ENCODE data around the gene SPOCK1. TPM values are rescaled to one million over a fixed set of nuclear protein-coding genes. Genes with fewer than 3 reads are reported as not detected.

The SPOCK1 gene
- polyA plus RNA-seq, 4 donors = 6.4 to 11.5 (median 10.0) TPM

DNA sequence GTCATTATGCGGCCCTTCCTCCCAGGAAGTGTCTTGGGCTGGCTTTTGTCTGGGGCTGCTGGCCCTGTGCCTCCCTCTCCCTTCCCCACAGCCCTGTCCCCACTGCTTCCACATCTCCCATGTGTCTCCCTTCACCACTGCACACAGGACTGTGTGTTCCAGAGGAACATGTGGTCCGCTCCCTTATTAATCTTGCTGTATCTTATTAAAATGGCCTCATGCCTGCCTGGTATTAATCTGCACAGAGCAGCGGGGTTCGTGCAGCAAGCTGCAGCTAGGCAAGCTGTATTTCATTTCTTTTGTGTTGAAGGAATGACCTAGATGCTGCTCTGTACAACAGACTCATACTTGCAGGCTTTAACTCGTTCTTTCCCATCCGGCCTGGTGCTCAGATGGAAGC lies 130.5 kb downstream of the SPOCK1 start:
- no peak for DNase-seq (ENCODE audit: low read depth in 4 of 4, low spot score in 2 of 4)

DNA sequence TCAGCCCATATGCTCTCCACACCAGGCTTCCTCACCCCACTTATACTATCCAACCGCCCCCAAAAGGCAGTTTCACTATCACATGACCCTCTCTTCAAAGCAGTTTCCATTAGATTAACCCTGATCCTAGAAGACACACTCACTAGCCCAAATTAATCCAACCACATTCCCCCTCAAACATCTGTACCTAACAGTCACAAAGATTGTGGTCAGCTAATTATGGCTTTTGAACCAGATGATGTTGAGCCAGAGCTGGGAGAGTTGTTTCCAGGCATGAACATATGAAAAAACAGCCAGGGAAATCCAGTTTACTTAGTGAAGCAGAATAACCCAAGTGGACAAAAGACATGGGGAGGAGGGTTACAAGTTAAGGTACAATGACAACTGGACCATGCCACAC lies 131.2 kb downstream of the SPOCK1 start:
- DNase-seq (ENCODE audit: low read depth in 4 of 4, low spot score in 2 of 4) = no peak

DNA sequence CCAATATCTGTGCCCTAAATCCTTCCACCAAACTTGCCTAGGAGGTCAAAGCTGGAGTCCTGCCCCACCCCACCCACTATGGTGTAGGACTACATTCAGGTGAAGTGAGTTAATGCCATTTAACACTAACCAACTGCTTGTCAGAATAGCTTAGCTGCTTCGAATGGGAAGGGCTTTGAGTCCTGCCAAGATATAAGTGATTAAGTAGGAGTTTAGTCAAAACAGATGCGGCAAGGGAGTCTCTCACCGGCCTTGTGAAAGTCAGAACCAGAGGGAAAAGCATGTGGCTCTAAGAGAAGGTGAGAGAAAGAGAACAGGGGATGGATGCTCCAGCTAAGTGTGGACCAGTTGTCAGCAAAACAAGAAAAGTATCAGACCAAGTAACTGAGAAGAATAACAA lies 132.6 kb downstream of the SPOCK1 start:
- no peak for DNase-seq (ENCODE audit: low read depth in 4 of 4, low spot score in 2 of 4)

DNA sequence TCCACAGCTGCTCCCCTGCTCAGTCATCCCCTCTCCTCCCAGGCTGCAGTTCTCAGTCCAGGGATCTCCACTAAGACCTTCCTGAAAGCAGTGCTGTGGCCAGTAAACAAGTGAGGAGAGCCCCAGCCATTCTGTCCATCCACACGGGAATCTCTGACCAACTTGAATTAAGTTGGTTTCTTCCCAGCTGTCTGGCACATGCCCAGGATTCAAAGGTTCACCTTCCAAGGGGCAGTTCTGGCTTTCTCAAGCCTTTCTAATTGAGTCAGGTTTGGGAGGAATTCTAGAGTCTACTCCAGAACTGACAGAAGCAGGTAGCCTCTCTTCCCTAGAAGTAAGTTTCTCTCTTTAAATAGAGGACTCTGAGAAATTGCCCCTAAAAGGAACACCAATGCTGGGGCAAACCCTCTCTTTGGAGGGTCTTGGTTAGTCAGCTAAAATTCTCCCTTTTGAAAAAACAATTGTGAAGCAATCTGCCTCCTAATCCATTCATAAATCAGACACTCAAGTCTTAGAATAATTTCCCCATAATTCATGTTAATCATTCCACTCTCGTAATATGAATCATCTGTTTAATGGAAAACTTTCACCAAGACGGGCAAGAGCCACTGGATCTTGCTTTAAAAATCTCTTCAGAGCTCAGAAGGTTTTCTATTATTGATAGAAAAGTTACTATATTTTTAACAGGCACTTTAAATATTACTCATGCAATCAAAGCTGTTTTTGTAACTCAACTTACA lies 133.8 kb downstream of the SPOCK1 start:
- no peak for DNase-seq (ENCODE audit: low read depth in 4 of 4, low spot score in 2 of 4)

DNA sequence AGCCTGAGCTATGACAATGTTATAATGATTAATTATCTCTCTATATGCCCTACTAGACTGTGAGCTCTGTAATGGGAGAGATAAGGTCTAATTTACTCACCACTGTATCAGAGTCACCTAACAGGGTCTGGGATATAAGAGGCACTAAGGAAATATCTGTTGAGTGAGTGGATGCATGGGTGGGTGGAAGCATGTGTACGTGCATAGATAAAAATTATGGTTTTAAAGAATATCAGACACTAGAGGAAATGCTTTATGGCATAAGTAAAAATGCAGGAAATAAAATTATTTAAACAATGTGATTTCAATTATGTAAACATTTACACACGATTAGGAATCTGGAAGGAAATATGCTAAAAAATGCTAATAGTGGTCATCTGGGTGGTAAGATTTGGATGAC lies 137.8 kb downstream of the SPOCK1 start:
- no peak for DNase-seq (ENCODE audit: low read depth in 4 of 4, low spot score in 2 of 4)

DNA sequence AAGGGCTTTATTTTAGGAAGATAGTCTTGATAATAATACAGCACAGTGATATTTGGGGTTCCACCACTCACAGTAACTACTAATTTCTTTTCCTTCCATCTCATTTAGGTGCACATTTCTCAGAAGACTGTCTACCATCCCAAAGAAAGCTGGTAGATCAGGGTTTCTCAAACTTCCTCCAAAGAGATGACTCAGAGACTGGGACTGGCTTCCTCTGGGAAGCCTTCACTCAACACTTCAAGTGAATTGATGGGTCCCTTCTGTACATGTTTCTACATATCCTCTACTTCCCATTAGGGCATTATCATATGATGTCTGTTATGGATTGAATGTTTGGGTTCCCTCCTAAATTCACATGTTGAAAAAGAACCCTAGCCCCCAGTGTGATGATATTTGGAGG lies 138.5 kb downstream of the SPOCK1 start:
- DNase-seq (ENCODE audit: low read depth in 4 of 4, low spot score in 2 of 4) = no peak

DNA sequence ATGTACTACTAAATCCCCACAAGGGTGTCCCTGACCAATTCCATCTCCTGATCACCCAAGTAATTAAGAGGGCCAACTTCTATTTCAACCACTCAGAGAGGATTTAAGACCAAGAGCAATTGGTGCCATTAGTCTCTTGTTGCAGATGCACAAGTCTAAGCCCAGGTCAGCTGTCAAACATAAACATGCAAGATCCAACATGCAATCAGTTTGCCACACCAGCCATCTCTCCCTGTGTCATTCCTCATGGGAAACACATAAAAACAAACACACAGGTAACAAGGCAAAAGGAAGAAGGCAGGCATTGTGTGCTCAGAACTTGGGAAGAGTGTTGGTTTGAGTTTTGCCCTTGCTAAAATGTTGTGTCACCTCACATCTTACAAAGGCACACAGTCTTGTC lies 139.2 kb downstream of the SPOCK1 start:
- no peak for DNase-seq (ENCODE audit: low read depth in 4 of 4, low spot score in 2 of 4)

DNA sequence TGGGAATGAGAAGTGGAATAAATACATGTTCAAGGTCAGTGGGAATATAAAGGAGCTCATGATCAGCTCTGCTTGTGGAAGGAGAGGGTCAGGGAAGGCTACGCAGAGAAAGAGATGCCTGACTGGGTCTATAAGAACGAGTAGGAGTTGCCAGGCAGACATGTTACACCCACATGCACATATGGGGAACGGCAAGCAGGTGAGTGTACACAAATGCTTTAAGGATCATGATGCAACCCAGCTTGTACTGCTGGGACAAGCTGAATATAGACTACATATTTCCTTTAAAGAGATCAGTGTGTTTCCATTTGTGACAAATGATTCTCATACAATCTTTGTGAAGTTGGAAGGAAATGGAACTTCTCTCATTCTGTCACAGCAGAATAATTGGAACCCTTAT lies 141.7 kb downstream of the SPOCK1 start:
- no peak for DNase-seq (ENCODE audit: low read depth in 4 of 4, low spot score in 2 of 4)

DNA sequence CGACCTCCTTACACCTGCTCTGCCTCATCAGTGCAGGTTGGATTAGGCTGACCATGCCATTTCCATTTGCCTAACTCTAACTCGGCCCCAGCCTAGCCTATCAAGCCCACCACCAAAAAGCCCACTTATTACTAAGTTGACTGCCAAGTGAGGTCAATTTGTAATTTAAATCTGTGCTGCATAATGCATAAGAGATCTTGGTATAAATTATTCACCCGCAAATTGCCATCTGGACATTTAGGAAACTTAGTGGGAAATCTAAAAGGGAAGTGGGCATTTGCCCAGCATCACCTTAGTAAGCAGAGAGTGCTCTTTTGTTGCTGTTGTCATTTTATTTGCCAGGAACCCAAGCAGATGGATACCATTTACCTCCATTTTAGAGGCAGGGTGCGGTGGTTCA lies 143.0 kb downstream of the SPOCK1 start:
- DNase-seq (ENCODE audit: low read depth in 4 of 4, low spot score in 2 of 4) = no peak

DNA sequence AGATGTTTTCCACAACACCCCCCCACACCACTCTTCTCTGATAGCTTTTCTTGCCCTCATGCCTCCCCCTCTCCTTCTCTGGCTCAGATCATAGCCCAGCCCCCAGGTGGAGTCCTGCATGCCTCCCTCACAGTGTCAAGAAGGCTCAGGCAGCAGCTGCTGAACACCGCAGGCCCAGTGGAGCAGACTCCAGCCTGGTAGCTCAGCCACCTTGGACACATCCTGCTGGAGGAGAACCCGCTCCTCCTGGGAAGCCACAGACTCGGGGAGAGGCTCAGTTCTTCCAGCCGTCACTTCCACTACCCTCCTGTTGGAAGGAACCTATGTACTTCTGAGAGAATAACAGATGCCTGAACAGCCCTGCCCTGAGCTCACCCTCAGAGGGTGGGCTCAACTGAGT lies 143.4 kb downstream of the SPOCK1 start:
- DNase-seq (ENCODE audit: low read depth in 4 of 4, low spot score in 2 of 4) = no peak

DNA sequence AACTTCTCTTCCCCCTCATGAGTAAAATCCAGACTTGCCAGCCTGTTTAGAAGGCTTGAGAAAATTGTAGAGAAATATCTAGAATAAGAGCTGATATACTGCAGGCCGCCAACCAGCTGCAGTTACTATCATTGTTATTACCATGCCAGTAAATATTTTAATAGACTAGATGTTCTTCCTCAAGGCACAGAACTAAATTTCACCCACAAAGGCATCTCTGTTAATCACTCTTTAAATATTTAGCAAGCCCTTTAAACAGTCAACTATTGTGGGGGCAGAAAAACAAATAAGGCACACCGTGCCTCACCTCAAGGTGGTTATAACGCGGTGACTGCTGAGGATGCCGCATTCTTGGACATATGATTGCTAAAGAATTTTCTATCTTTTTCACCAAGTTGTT lies 147.0 kb downstream of the SPOCK1 start:
- no peak for DNase-seq (ENCODE audit: low read depth in 4 of 4, low spot score in 2 of 4)

DNA sequence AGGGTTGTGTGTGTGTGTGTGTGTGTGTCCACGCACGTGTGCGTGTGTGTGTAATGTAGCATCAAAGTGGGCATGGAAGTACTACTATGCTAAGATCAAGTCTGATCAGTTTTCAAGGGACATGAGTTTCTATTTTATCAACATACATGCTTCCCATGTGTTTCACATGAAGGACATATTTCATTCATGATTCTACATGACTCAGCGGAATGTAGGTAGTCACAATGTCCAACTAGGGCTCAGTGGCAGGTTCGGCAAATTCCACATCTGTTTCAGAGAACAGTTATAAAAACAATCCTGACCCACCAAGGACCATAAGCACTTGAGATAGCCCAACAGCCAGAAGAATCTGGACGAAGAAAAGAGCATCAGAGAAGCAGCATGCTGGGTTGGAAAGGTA lies 148.3 kb downstream of the SPOCK1 start:
- DNase-seq (ENCODE audit: low read depth in 4 of 4, low spot score in 2 of 4) = no peak

DNA sequence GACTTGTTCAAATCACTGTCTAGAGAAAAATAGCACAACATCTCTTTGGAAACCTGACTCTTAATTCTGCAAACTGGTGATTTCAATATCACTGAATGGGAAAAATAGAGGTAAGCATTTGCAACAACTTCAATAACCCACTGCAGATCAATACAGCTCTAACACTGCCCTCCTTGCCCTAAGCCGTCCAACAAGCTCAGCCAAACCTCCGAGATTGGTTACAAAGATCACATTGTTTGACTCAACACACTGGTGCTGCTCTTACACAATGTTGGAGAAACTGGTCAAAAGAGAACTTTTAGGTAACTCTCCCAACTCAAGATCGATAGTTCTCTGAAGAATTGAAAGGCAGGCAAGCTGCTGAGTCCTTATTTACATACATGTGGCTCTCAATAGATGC lies 150.4 kb downstream of the SPOCK1 start:
- DNase-seq (ENCODE audit: low read depth in 4 of 4, low spot score in 2 of 4) = no peak

DNA sequence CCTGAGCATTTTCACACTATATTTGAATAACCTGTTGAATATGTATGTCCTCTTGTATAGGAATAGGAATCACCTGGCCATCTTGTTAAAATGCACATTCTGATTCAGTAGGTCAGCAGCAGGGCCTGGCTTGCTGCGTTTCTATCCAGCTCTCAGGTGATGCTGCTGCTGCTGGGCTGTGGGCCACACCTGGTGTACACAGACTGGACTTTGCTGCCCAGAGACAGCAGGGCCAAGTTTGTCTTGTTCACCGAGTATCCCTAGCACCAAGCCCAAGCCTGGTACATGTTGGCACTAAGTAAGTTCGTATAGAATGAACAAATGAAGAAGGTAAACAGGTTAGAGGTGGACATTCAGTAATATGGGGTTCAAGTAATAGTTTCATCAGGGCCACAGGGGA lies 151.3 kb downstream of the SPOCK1 start:
- DNase-seq (ENCODE audit: low read depth in 4 of 4, low spot score in 2 of 4) = no peak

DNA sequence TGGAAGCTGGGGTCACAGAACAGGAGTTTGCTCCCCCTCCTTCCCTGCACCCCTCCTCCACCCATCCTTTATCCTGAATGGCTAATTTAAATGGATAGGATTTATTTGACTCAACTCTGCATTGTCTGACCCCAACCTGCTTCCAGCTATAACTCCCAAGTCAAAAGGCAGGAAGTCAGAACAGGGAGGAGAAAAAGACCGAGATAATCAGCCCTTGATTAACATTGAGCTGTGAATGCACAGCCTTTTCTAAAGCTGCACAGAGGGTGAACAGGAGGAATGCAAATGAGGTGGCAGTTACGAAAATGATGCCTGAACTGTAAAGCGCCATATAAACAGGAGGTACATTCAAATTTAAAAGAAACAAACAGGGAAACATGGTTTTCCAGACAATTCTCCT lies 152.8 kb downstream of the SPOCK1 start:
- DNase-seq (ENCODE audit: low read depth in 4 of 4, low spot score in 2 of 4) = no peak

DNA sequence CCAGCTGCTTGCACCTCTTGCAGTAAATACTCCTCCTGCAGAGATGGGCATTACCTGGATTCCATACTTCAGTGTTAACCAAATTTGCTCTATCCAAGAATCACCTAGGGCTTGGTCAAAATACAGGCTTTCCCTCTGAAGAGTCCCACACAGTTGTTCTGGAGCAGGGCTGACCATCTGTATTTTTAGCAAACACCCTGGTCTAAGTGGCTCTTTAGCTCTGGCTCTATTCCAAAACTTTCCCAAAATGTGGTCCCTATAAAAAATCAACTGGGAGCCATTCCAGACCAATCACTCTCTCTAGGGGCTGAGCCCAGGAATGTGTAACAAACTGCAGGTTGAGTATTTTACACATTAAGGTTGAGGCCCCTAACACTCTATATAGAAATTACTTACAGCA lies 153.7 kb downstream of the SPOCK1 start:
- no peak for DNase-seq (ENCODE audit: low read depth in 4 of 4, low spot score in 2 of 4)

DNA sequence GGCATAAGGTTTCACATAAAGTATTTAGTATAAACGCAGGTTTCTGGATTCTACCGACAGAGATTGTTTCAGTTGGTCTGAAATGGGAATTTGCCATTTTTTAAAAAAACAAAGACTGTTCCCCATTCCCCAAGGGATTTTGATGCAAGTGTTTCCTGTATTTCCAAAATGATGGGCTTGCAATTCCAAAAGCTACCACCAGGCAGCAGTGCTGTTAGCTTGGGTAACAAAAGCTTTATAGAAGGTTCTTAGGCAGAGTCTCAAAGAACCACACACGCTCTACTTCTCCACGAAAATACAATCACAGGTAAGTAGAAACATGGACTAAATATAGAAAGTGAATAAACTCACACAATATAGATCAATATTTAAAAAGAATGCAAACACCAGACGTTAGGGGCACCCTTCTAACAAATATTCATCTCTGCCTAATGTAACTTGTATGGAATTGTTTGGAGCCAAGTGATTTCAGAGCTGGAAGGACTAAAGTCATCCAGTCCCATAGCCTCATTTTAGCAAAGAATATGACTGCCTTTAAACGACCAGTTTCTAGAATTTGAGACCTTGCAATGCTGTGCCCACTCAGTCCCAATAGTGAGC lies 154.3 kb downstream of the SPOCK1 start:
- no peak for DNase-seq (ENCODE audit: low read depth in 4 of 4, low spot score in 2 of 4)

DNA sequence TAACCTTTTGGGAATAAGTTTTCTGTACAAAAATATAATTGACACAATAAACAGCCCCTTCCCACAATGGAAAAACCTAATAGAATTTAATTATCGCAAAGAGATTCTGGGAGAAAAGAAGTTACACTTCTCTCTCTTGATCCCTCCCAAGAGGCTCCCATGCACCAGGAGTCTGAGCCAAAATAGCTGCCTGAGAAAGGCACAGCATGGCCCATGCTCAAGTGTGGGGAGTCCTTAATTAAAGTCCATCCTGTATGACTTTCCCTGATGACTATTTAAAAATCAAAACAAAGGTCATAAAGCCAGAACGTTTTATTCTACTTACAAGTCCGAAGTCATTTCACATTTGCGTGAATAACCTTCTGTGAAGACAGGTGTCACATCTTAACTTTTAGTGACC lies 155.1 kb downstream of the SPOCK1 start:
- no peak for DNase-seq (ENCODE audit: low read depth in 4 of 4, low spot score in 2 of 4)

DNA sequence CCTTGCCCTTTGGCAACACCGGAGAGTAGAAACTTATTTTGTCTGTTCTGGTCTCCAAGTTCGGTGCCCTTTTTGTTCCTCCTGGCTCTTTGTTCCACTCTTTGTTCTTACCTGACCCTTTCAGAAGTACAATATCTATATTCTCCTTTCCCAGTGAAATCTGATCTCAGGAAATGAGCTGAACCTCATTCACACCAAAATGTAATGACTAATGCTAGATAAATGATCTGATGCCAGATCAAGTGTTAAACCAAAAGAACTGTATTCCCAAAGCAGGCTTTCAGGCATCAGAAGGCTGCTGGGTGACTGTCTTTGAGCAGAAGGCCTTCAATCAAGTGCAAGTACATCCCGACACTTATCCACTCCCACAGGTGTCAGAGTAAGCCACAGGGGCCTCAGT lies 156.4 kb downstream of the SPOCK1 start:
- DNase-seq (ENCODE audit: low read depth in 4 of 4, low spot score in 2 of 4) = no peak

DNA sequence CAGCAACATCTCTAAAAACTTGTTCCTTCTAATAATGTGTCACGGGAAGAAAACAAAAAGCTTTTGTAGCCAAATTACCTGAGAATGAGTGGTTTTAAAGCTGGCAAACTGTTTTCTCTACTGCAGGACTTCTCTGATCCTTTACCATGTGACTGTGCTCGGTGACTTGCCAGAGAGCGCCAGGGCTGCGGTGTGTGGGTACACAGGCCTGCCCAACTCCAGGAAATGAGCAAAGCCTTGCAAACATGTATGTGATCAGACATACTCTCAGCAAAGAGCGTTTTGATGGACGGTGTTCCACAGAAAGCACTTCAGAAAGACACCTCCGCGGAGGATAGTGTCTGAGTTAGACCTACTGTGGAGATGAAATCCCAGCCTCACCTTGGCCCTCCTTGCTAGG lies 157.3 kb downstream of the SPOCK1 start:
- DNase-seq (ENCODE audit: low read depth in 4 of 4, low spot score in 2 of 4) = no peak

DNA sequence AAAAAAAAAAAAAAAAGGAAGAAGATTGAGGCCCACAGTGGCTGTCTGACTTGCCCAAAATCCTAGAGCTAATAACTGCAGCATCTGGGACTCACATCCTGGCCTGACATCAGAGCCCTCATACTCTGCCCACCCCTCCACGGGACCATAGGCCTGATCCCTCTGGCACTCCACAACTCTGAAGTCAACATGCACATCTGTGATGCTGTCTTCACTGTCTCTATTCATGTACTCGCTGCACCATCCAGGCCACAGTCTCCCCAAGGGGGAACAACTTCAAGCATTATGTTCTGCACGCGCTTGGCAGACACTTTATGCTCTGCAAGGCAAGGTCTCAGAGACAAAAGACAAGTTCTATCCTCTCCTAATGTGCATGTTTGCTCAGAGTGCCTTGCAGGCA lies 158.2 kb downstream of the SPOCK1 start:
- DNase-seq (ENCODE audit: low read depth in 4 of 4, low spot score in 2 of 4) = no peak

DNA sequence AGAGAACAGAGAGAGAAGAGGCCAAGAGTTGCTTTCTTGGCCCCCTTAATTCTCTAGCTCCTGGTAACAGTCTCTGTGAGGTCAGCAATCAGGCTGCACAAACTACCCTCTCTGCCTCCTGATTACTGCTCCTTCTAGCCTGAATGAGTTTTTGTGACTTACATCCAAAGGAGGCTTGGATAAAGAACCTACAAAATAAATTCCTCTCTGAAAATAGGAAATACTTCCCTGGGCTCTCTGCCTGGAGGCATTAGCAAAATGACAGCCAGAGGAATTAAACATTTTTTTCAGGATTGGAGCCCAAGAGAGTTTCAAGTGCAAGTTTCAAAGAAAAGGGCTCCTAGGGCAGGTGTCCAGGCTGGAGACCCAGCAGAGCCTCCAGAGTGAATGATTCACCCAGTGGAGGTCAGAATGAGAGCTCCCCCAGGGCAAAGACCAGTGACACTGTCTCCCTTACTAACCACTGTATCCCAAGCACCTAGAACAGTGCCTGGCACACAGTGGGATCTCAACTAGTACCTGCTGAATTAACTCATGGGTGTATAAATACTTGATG lies 162.5 kb downstream of the SPOCK1 start:
- DNase-seq (ENCODE audit: low read depth in 4 of 4, low spot score in 2 of 4) = no peak

Data from left renal cortex interstitium (tissue), 4 donors.